ENCODE results near the gene NUDT13. TPM values are rescaled to one million over a fixed set of nuclear protein-coding genes. Genes with fewer than 3 reads are reported as not detected.

The NUDT13 gene
- total and polyA plus RNA-seq, 9 of the 15 experiments (the other 6 are each of a cell fraction or from before 2014, with no cell fraction given), result 4.7 to 11.1 (median 5.6) TPM

GRCh38 chr10:73060738-73061635, 49.3 kb upstream of the NUDT13 start (continued):
- TF ChIP-seq RFX7 (CRISPR knock-in tag; IDR thresholded peaks at IDR 0.05) (no peak), TCFL5 (CRISPR knock-in tag; conservative IDR thresholded peaks at IDR 0.05) (no peak), ARID1B (IDR thresholded peaks at IDR 0.05) (no peak), ZNF395 (CRISPR knock-in tag; IDR thresholded peaks at IDR 0.05) (no peak), FIP1L1 (IDR thresholded peaks at IDR 0.05; ENCODE audit: low read depth, low read length, poor library complexity, severe bottlenecking) (no peak), SRSF3 (IDR thresholded peaks at IDR 0.05; ENCODE audit: insufficient read depth, low read length) (no peak), PHF20 (IDR thresholded peaks at IDR 0.05; ENCODE audit: partially characterized antibody) (no peak), ZNF507 (tag; conservative IDR thresholded peaks at IDR 0.05) (no peak), ZNF696 (CRISPR knock-in tag; conservative IDR thresholded peaks at IDR 0.05) (no peak), FOXK2 (conservative IDR thresholded peaks at IDR 0.05 in 1 of 2, IDR thresholded peaks at IDR 0.05 in 1 of 2; ENCODE audit: low read depth in 2 of 2) (no peak), MCM7 (IDR thresholded peaks at IDR 0.05) (no peak), RBBP5 (IDR thresholded peaks at IDR 0.05; ENCODE audit: borderline replicate concordance, insufficient read depth, low read length, poor library complexity, severe bottlenecking) (no peak), ZFPM2 (CRISPR knock-in tag; IDR thresholded peaks at IDR 0.05) (no peak), ILF3 (IDR thresholded peaks at IDR 0.05; ENCODE audit: borderline replicate concordance) (no peak), ZNF431 (CRISPR knock-in tag; IDR thresholded peaks at IDR 0.05) (no peak)
- TF ChIP-seq, protein P1, sequence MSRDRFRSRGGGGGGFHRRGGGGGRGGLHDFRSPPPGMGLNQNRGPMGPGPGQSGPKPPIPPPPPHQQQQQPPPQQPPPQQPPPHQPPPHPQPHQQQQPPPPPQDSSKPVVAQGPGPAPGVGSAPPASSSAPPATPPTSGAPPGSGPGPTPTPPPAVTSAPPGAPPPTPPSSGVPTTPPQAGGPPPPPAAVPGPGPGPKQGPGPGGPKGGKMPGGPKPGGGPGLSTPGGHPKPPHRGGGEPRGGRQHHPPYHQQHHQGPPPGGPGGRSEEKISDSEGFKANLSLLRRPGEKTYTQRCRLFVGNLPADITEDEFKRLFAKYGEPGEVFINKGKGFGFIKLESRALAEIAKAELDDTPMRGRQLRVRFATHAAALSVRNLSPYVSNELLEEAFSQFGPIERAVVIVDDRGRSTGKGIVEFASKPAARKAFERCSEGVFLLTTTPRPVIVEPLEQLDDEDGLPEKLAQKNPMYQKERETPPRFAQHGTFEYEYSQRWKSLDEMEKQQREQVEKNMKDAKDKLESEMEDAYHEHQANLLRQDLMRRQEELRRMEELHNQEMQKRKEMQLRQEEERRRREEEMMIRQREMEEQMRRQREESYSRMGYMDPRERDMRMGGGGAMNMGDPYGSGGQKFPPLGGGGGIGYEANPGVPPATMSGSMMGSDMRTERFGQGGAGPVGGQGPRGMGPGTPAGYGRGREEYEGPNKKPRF (IDR thresholded peaks at IDR 0.05; ENCODE audit: low read depth, low read length), result no peak

Data from K562 (cell line).